HL-60 (cell line): ENCODE data around the gene CNTNAP4.

ENCODE experiments used
- DNase-seq, 2 experiments: peaks; one replicate each; pipeline ENCODE4 v3.0.0-alpha.2; 2010 to 2020; ENCODE audit warnings: low read depth in 1 of 2, low spot score in 1 of 2
- H3K27ac ChIP-seq: fragments of 250-450 bp; sonication (Bioruptor Pico); replicated peaks from 2 replicates; pipeline ENCODE4 v1.5.1; 2020; ENCODE audit warnings: mild to moderate bottlenecking, moderate library complexity
- H3K27me3 ChIP-seq: fragments of 250-450 bp; sonication (Bioruptor Pico); 2 replicates; pipeline ENCODE4 v1.5.1; 2021; ENCODE audit warnings: mild to moderate bottlenecking, moderate library complexity; ENCODE audit not compliant: insufficient read depth, poor library complexity, severe bottlenecking
- H3K4me3 ChIP-seq: replicated peaks from 2 replicates; pipeline ENCODE4 v1.5.1; 2011; ENCODE audit warnings: mild to moderate bottlenecking, control low read depth, low read length; ENCODE audit not compliant: insufficient read depth
- GABPA ChIP-seq: IDR thresholded peaks from 2 replicates; pipeline ENCODE4 v1.6.1; 2012; ENCODE audit warnings: low read depth
- POLR2AphosphoS5 ChIP-seq: IDR thresholded peaks from 2 replicates; pipeline ENCODE4 v1.6.1; 2012; ENCODE audit warnings: low read depth
- REST ChIP-seq: IDR thresholded peaks from 2 replicates; pipeline ENCODE4 v1.6.1; 2012; ENCODE audit warnings: low read depth; ENCODE audit not compliant: insufficient replicate concordance
- SPI1 ChIP-seq: IDR thresholded peaks from 2 replicates; pipeline ENCODE4 v1.6.1; 2012; ENCODE audit warnings: low read depth, mild to moderate bottlenecking, borderline replicate concordance
- TF ChIP-seq, protein P1 (sequence below): IDR thresholded peaks from one replicate; pipeline ENCODE4 v1.5.1; 2011; ENCODE audit warnings: low read length, control low read depth, inconsistent platforms; ENCODE audit not compliant: insufficient read depth

The CNTNAP4 gene

DNA sequence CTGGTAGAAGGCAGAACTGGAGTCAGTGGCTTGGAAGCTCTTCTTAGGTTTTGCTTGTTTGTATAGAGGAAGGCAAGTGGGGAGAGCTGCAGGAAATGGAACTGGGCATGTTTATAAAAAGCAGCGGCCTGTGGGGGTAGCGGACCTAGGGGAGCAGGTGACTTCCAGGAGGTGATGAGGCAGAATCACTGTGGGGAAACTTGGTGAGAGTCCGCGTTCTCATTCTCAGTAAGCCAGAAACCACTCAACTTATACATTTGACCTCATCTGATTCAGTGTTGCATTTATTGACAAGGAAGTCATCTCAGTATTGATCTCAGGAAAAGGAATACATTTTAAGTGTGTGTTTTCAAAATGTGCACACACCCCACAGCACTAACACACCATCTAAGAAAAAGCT, 299.8 kb downstream of the CNTNAP4 start:
- no peak overlapping the region for H3K4me3 ChIP-seq
- H3K27ac ChIP-seq, result no peak overlapping the region
- TF ChIP-seq REST (no peak), SPI1 (no peak), POLR2AphosphoS5 (no peak), GABPA (no peak)
- TF ChIP-seq, protein P1, sequence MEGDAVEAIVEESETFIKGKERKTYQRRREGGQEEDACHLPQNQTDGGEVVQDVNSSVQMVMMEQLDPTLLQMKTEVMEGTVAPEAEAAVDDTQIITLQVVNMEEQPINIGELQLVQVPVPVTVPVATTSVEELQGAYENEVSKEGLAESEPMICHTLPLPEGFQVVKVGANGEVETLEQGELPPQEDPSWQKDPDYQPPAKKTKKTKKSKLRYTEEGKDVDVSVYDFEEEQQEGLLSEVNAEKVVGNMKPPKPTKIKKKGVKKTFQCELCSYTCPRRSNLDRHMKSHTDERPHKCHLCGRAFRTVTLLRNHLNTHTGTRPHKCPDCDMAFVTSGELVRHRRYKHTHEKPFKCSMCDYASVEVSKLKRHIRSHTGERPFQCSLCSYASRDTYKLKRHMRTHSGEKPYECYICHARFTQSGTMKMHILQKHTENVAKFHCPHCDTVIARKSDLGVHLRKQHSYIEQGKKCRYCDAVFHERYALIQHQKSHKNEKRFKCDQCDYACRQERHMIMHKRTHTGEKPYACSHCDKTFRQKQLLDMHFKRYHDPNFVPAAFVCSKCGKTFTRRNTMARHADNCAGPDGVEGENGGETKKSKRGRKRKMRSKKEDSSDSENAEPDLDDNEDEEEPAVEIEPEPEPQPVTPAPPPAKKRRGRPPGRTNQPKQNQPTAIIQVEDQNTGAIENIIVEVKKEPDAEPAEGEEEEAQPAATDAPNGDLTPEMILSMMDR, result no peak
- no peak for DNase-seq
- no peaks in the 10 kb centered on the region for H3K27me3 ChIP-seq

DNA sequence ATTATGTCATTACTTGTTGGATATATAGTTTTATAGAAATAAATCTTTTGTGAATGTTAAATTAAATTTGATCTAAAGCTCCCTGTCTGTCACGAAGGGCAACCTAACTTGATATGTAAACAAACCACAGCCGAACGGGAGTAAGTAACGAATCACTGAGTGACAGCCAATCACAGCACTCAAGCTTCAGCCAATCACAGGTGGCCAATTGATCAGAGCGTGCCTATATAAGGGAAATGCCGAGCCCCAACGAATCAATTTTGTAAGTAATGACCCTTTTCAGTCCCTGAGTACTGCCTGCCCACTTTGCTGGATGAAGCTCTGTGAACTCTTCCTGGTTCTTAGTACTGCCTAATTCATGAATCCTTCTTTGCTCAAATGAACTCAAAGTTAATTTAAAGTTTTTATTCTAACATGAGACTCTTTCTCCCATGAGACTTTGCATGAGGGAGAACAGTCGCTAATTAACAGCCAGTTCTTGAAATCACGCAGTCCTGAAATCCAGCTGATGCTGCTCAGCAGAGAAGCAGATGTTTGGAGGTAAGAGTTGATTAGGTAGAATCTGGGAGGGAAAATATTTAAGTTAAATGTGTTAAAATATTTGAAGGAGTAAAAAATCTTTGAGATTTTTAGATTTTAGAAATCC, 302.2 kb downstream of the CNTNAP4 start:
- Histone ChIP-seq H3K4me3 (no peak overlapping the region), H3K27me3 (no peaks in the 10 kb centered on the region), H3K27ac (no peak overlapping the region)
- TF ChIP-seq GABPA (no peak), REST (no peak), SPI1 (no peak), POLR2AphosphoS5 (no peak)
- TF ChIP-seq, protein P1, result no peak
- DNase-seq, result no peak

GRCh38 chr16:76583466-76583865, 306.3 kb downstream of the CNTNAP4 start:
- H3K4me3 ChIP-seq, result no peak overlapping the region
- no peak for DNase-seq
- no peak overlapping the region for H3K27ac ChIP-seq
- TF ChIP-seq POLR2AphosphoS5, result no peak
- H3K27me3 ChIP-seq, result no peaks in the 10 kb centered on the region

DNA sequence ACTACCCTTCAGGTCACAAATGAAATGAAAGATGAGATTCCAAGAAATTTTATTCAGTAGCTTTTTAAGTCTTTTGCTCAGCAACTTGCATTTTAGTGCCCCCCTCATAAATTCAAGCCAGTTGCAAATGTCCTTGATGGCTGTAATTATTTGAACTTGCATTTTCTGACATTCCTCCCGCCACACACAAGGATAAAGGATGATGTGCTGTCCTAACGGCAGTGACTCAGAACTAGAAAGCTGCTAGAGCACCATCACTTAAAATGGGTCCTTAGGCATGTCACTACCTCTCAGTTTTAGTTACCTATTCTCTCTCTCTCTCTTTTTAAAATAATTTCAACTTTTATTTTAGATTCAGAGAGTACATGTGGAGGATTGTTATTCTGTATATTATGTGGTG, 306.7 kb downstream of the CNTNAP4 start:
- TF ChIP-seq POLR2AphosphoS5 (no peak), SPI1 (no peak), REST (no peak), GABPA (no peak)
- TF ChIP-seq, protein P1, result no peak
- Histone ChIP-seq H3K27ac (no peak overlapping the region), H3K27me3 (no peaks in the 10 kb centered on the region), H3K4me3 (no peak overlapping the region)
- no peak for DNase-seq
